HG03097 (cell line): ENCODE data around the gene TGM6.
"Not testable (repeated sequence)": the region's sequence is repeated elsewhere in the genome, so short reads cannot be mapped to it uniquely, and the experiment has no call there.

Source experiments
- ATAC-seq: cut with Tn5 transposase; IDR thresholded peaks from one replicate; pipeline ENCODE4 v1.9.1; 2021; ENCODE audit not compliant: unreplicated experiment, low FRiP score

TGM6 gene

GRCh38 chr20:2397091-2397490 is 16.4 kb downstream of the TGM6 start:
- ATAC-seq: no peak

GRCh38 chr20:2397595-2398145 is 17.0 kb downstream of the TGM6 start:
- no peak for ATAC-seq

GRCh38 chr20:2398449-2398848 is 17.7 kb downstream of the TGM6 start:
- no peak for ATAC-seq

DNA sequence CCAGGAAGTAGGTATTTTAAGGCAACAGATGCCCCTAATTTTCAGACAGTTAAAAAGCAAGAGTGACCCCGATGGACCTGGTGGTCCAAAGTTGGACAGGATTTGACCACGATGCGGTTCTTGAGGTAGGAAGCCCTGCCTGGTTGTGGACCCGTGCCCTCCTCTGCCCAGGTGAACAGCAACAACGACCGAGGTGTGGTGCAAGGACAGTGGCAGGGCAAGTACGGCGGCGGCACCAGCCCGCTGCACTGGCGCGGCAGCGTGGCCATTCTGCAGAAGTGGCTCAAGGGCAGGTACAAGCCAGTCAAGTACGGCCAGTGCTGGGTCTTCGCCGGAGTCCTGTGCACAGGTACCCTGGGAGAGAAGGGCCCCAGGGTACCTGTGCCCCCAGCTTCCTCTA is 18.7 kb downstream of the TGM6 start:
- no peak for ATAC-seq

DNA sequence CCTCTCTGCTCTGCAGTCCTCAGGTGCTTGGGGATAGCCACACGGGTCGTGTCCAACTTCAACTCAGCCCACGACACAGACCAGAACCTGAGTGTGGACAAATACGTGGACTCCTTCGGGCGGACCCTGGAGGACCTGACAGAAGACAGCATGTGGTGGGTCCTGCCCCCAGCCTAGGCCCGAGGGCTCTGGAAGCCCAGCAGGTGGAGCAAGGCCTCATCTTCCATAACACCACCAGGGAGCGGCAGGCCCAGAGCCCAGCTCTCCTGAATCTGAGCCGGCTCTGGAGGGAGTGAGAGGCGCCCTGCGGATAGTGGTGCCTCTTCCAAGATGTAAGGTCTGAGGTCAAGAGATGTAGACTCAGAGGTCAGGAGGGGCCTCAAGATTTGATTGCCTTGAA is 19.6 kb downstream of the TGM6 start:
- no peak for ATAC-seq

DNA sequence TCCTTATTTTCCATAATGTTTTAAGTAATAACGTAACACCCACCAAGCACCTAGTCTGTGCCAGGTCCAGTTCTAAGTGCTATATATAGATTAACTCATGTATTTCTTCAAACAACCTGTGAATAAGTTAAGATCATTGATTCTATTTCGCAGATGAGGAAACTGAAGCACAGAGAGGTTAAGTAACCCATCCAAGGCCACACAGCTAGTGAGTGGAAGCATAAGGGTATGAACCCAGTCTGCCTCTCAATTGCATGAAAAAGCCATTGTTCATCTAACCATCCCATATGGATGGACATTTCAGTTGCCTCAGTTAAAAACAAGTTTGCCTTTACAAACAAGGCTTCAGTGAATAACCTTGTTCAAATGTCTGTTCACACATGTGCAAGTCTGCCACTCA is 20.8 kb downstream of the TGM6 start:
- ATAC-seq: no peak

DNA sequence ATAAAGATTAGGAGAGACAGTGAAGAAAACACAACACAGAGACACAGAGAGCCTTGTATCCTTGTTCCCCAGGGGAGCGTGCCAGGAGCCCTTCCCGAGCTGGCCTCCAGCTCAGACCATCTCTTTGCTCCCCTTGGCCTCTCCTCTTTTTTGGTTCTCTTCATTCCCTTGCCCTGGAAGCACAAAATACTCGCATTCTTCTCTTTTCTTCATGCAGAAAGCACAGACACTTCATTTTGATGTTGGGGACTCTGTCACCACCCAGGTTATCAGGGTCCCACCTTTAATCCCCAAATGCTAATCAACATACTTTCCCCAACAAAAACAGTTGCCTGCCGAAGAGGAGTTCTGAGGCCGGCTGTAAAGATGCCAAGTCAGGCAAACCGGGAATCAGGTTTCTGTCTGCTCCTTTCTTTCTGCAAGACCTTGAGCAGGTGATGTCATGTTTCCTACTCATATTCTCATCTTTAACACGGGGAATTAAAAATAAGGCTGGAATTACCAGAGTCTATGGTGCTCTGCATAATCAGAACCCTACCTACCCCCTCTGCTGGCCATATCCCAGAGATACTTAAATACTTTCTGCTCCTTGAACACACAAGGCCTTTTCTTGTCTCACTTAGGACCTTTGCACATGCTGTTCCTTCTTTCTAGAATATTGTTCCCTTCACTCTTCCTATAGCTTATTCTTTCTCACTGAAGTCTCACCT is 21.7 kb downstream of the TGM6 start:
- no peak for ATAC-seq

- ATAC-seq: no peak
Observed at GRCh38 chr20:2403291-2404052, 22.8 kb downstream of the TGM6 start.

GRCh38 chr20:2405693-2406065 is 25.0 kb downstream of the TGM6 start:
- no peak for ATAC-seq

DNA sequence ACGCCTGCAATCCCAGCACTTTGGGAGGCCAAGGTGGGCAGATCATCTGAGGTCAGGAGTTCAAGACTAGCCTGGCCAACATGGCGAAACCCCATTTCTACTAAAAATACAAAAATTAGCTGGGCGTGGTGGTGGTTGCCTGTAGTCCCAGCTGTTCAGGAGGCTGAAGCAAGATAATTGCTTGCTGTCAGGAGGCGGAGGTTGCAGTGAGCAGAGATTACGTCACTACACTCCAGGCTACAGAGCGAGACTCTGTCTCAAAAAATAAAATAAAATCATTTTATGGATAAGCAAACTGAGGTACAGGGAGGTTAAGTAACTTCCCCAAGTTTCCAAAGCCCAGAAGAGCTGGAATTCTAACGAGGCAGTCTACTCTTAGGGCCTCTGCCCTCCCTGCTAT is 26.7 kb downstream of the TGM6 start:
- ATAC-seq: not testable (repeated sequence)

- ATAC-seq: no peak
Observed at GRCh38 chr20:2408111-2408510, 27.4 kb downstream of the TGM6 start.

DNA sequence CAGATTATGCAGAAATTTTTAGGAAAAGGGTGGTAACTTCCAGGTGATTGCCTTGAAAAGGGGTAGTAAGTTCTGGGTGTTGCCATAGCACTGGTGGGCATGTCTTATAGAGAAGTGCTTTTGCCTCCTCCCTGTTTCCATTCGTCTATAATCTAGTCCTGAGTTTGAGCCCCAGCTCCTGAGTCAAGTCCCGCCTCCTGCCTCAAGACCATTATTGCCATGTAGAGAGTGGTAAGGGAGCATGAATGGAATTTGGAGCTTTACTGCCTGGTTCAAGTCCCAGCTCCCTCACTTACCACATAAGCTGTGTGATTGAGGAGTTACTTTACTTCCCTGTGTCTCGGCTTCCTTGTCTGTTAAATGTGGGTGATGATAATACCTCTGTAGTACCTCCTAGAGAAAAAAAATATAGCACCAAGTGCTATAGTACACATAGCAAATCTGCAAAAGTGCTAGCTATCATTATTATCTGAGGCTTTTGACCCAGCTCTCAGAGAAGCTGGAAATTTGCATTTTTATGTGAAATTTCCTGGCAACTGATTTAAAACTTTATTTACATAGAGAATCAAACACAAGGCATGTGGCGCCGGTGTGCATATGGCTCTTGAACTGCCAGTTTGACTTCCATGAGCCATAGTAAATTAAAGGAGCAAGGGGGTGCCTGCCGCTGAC is 36.0 kb downstream of the TGM6 start:
- no peak for ATAC-seq

GRCh38 chr20:2417213-2417541 is 36.5 kb downstream of the TGM6 start:
- no peak for ATAC-seq

GRCh38 chr20:2418388-2418787 is 37.7 kb downstream of the TGM6 start:
- no peak for ATAC-seq

DNA sequence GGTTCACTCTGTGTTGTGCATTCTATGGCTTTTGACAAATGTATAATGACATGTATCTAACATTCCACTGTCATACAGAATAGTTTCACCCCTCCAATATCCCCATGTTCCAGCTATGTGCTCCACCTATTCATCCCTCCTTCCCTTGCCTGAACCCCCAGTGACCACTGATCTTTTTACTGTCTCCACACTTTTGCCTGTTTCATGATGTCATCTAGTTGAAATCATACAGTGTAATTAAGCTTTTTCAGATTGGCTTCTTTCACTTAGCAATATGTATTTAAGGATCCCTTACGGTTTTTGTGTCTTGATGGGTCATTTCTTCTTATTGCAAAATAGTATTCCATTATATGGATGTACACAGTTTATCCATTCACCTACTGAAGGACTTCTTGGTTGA is 39.8 kb downstream of the TGM6 start:
- no peak for ATAC-seq

DNA sequence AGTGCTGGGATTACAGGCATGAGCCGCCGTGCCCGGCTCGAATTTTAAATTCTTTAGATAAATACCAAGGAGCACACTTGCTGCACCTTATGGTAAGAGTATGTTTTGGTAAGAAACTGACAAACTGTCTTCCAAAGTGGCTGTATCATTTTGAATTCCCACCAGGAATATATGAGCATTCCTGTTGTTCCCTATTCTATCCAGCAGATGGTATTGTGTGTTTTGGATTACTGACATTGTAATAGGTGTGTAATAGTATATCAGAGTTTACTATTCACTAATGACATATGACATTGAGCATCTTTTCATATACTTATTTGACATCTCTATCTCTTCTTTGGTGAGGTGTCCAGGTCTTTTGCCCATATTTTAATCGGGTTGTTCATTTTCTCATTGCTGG is 40.5 kb downstream of the TGM6 start:
- ATAC-seq: no peak

DNA sequence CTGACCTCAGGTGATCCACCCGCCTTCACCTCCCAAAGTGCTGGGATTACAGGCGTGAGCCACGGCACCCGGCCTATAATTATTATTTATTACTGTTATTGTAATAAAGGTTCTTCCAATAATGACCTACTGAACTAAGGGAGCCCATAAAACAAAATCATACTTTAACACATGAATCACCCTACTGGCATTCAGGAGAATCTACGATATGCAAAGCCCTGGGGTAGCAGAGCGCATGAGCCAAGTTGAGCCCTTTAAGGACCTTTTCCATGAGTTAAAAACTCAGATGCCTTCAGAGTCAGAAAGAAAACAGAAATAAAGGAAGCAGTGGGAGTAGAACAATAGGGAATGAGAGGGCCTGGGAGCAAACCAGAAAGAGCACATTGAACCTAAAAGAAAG is 48.4 kb downstream of the TGM6 start:
- ATAC-seq: no peak

GRCh38 chr20:2430538-2430937 is 49.8 kb downstream of the TGM6 start:
- ATAC-seq: no peak

GRCh38 chr20:2431185-2431584 is 50.5 kb downstream of the TGM6 start:
- ATAC-seq: no peak

DNA sequence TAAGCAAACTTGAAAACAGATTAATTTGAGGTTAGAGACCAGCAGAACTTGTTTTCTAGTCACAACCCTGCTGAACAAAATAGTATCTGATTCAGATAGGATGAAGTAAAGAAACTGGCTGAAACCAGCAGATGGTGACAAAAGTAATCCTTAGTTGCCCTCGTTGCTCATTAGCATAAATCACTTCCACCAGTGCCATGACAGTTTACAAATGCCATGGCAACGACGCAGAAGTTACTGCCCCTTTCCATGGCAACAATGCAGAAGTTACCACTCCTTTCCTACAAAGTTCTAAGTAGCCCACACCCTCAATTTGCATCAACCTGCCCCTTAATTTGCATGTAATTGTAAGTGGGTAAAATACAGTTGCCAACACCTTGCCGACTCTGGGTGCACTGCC is 66.1 kb downstream of the TGM6 start:
- ATAC-seq: no peak

DNA sequence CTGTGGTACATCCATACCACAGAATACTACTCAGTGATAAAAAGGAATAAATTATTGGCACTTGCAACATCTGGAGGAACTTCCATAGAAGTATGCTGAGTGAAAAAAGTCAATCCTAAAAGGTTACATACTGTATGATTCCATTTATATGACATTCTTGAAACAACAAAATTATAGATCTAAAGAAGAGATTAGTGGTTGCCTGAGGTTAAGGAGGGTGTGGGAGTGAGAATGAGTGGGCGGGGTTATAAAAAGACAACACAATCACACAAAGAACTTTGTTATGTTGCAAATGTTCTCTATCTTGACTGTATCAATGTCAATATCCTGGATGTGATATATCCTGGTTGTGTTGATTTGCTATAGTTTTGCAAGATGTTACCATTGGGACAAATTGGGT is 68.7 kb downstream of the TGM6 start:
- no peak for ATAC-seq

- ATAC-seq: no peak
Observed at GRCh38 chr20:2451422-2451821, 70.7 kb downstream of the TGM6 start.
